Fibroblast of pulmonary artery (primary cell): ENCODE results near the gene KCNAB2.

Experiments
- DNase-seq: peaks from one replicate; pipeline ENCODE4 v3.0.0-alpha.2; 2010; ENCODE audit warnings: low read depth
- H3K4me3 ChIP-seq: replicated peaks from 2 replicates; pipeline ENCODE4 v1.5.1; 2011; ENCODE audit warnings: low read depth, mild to moderate bottlenecking, control low read depth, low read length, moderate library complexity
- TF ChIP-seq, protein P1 (sequence below): IDR thresholded peaks from 2 replicates; pipeline ENCODE4 v1.5.1; 2011; ENCODE audit warnings: mild to moderate bottlenecking, control low read depth, low read length, inconsistent platforms; ENCODE audit errors: missing control alignments

The KCNAB2 gene

DNA sequence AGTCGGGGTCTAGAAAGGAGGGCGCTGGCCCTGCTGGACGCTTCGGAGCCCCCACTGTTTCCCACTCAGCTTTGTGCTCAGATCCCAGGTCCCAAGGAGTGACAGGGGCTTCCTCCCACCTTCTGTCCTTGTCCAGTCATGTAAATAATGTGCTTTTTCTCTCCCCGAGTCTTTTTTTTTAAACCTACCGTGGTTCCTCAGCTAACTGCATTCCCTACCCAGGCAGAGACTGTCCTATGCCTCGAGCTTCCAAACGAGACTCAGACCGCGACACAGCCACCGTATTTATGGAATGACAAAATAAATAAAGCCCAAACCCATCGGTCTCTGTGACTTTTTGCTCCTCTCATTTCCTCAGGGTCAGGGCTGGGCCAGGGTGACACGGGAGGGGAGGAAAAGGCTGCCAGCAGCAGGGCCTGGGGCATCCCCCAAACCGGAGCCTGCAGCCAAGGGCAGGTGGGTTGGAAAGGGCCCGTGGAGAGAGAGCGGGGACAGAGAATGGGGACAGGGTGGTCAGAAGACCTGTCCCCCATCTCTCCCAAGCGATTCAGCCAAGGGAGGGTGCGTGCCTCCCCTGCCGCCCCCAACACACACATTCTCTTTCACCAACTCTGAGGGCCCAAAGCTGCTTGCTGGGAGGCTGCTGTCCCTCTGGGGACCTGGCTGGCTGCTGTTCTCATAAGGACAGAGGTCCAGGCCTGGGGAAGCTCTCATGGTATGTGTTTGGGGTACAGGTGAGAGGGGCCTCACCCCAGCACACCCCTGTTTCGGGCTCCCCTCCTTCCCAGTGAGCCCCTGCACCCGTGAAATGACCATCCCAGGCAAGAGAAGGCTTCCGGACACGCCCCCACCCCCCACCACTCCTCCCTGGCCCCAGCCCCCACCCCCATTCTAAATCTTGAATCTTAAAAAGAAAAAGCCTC lies 55.4 kb downstream of the KCNAB2 start:
- H3K4me3 ChIP-seq, result no peak overlapping the region
- DNase-seq, result no peak

DNA sequence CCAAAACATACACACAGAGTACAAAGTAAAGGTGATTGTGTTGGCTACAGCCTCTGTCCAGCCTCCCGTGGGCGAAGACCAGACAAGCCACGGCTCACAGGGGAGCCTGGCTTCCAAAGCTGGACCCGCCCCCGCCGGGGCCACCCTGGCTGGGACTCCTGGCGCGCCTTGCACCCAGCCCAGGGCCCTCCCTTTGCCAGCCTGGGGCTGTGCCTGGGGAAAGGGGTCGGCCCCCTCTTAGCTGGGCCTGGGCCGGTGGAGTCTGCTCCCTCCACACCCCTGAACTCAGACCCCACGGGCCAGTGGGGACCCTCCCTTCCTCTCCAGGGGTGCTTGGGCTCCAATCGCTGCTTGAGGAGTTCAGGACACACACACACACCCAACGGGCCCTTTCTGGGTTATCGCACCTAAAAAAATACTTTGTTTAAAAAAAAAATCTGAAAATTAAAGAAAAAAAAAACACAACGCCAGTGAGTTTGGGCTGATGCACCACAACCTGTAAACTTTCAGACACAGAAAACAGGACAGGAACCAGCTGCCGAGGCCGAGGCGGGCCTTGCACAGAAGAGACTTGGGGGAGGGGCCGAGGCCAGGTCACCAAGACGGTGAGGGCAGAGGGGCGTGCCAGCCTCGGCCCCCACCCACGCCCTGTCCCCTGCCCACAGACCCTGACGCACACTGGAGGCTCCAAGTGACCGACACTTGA lies 56.3 kb downstream of the KCNAB2 start:
- TF ChIP-seq, protein P1, sequence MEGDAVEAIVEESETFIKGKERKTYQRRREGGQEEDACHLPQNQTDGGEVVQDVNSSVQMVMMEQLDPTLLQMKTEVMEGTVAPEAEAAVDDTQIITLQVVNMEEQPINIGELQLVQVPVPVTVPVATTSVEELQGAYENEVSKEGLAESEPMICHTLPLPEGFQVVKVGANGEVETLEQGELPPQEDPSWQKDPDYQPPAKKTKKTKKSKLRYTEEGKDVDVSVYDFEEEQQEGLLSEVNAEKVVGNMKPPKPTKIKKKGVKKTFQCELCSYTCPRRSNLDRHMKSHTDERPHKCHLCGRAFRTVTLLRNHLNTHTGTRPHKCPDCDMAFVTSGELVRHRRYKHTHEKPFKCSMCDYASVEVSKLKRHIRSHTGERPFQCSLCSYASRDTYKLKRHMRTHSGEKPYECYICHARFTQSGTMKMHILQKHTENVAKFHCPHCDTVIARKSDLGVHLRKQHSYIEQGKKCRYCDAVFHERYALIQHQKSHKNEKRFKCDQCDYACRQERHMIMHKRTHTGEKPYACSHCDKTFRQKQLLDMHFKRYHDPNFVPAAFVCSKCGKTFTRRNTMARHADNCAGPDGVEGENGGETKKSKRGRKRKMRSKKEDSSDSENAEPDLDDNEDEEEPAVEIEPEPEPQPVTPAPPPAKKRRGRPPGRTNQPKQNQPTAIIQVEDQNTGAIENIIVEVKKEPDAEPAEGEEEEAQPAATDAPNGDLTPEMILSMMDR, result no peak
- H3K4me3 ChIP-seq, result no peak overlapping the region
- no peak for DNase-seq

More for the DNA sequence above, 55.4 kb downstream of the KCNAB2 start:
- TF ChIP-seq, protein P1, result no peak

DNA sequence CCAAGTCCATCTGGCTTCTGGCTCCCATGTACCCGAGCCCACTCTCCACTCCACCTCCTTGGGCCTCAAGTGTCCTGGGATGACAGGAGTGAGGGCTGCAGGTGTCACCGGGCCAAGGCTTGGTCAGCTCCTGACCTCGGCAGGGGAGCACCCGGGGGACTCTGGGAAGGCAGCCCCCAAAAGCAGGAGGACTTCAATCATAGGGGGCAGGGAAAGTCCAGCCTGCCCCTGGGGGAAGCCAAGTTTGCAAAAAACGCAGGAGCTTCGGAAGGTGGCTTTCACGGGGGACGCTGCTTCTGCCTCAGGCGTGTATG lies 56.8 kb downstream of the KCNAB2 start:
- H3K4me3 ChIP-seq, result no peak overlapping the region
- no peak for DNase-seq
- TF ChIP-seq, protein P1, result no peak

DNA sequence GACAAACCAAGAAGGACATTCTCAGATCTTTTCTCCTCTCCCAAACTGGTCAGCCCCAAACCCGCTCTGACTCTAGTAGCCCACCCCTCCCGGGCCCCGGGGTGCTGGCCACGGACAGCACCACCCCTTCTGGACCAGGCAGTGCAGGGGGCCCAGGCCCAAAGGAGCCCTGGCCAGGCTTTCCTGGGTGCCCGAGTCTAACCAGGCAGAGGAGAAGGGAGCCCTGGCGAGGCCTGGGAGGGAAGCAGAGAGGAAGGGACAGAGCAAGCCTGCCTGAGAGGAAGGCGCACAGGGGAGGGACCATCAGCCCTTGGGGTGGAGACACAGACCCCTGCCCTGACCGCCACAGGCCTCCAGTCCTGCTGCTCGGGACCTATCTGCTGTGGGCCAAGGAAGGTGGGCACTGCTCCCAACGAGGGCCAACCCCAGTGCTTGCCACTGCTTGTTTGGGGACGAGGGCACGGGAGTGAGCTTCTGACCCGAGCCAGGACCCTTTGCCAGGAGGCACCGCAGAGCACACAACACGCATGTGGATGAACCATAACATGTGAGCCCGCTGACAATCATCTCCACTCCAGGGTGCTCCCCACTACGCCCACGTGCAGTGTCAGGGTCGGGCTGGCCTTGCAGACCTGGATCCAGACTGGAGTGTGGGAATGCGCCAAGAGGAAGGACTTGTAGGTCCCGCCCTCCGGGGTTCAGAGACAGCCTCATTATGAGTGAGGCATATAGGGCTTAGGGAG lies 57.6 kb downstream of the KCNAB2 start:
- TF ChIP-seq, protein P1, result no peak
- no peak for DNase-seq
- no peak overlapping the region for H3K4me3 ChIP-seq

DNA sequence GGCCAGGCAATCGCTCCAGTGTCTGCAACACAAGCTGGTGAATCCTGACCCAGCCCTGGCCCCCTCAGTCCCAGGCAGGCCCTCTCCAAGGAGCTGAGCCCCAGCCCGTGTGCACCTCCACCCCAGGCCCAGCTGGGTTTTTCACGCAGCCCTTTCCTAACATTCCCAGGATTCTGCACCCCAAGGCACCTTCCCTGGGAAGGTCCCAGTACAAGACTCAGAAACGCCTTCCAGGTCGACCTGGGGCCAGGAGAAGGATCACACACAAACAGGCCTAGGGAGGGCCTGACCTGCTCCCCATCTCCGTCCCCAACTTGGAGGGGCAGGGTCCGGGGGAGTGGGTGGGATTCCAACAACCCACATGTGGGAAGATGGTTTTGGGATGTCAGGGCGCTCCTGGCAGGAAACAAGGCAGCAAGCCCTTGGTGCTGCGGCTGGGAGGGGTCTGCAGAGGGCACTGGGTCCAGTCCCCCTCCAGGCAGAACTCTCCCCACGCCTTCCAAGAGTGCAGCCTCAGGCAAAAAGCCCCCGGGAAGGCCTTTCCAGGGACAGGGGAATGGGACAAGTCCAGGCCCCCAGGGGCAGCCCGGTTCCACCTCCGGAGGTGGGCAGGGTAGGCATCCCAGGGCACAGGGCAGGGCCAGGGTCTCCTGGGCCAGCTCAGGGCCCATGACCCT lies 58.3 kb downstream of the KCNAB2 start:
- TF ChIP-seq, protein P1, result no peak
- no peak overlapping the region for H3K4me3 ChIP-seq
- DNase-seq, result no peak

DNA sequence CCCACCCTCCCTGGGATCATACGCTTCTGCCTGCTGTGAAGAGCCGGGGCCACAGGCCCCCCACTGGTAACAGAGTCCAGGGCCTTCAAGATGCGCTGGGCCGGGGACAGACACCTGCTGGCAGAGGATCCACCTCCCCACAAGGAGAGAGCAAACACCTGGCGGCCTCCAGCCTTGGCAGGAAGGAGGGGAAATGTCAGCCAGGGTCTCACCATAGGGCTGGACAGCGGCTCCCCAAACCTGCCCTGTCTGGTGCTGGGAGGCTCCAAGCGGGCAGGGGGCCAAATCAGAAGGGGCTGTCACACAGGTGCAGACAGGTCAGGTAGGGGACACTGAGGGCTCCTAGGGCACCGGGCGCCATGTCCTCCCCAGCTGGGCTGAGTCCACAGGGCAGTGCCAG lies 58.9 kb downstream of the KCNAB2 start:
- TF ChIP-seq, protein P1, result no peak

More for the DNA sequence above, 58.9 kb downstream of the KCNAB2 start:
- no peak overlapping the region for H3K4me3 ChIP-seq
- no peak for DNase-seq
